SK-N-MC (cell line): Measurements from ENCODE around the gene PCBP1.

Experiments used
- EZH2 ChIP-seq: fragments of 200-600 bp; sonication (generic); IDR thresholded peaks from one replicate; pipeline ENCODE4 v1.6.1; 2017; ENCODE audit warnings: antibody characterized with exemption
- FOXP2 ChIP-seq: optimal IDR thresholded peaks from 2 replicates; pipeline ENCODE3; 2011; ENCODE audit warnings: mild to moderate bottlenecking, moderate library complexity; ENCODE audit not compliant: insufficient read depth; ENCODE audit errors: extremely low read length, control extremely low read depth
- POLR2AphosphoS5 ChIP-seq: IDR thresholded peaks from 2 replicates; pipeline ENCODE4 v1.6.1; 2012; ENCODE audit warnings: mild to moderate bottlenecking, low read depth, low read length, borderline replicate concordance

GRCh38 chr2:70078384-70078783, 8.9 kb upstream of the PCBP1 start:
- TF ChIP-seq EZH2 (no peak), POLR2AphosphoS5 (no peak), FOXP2 (no peak)
